ENCODE results near the gene OR10G7. TPM values are rescaled to one million over a fixed set of nuclear protein-coding genes. Genes with fewer than 3 reads are reported as not detected.

Gene OR10G7
- total and polyA plus RNA-seq, 2 donors (not counting 3 experiments of a cell fraction or from before 2014, with no cell fraction given), result not detected

- Histone ChIP-seq H3K27ac (ENCODE audit: insufficient read depth, low read depth, low read length) (no peak overlapping the region), H2AFZ (ENCODE audit: low read depth, low read length) (no peak overlapping the region), H3K9me3 (replicated peaks; ENCODE audit: control insufficient read depth, insufficient read depth, low read length) (no peaks in the 10 kb centered on the region), H3K27me3 (ENCODE audit: control insufficient read depth in 2 of 2, insufficient read depth in 2 of 2, low read length in 2 of 2) (peaks cover 7 to 14% of the 10 kb centered on the region in 2 experiments), H4K20me1 (replicated peaks; ENCODE audit: control insufficient read depth, extremely low read depth, insufficient read depth, low read length) (no peaks in the 10 kb centered on the region), H3K4me1 (ENCODE audit: control insufficient read depth, extremely low read depth, insufficient read depth, low read length) (peaks cover under 1% of the 10 kb centered on the region), H3K79me2 (ENCODE audit: control insufficient read depth, insufficient read depth, low read length) (no peaks in the 10 kb centered on the region), H3K9me1 (replicated peaks; ENCODE audit: control insufficient read depth, extremely low read depth, insufficient read depth, low read length) (no peaks in the 10 kb centered on the region), H3K4me2 (ENCODE audit: insufficient read depth, low read length) (no peak overlapping the region), H3K4me3 (replicated peaks in 1 of 3; ENCODE audit: insufficient read depth in 1 of 3, low read depth in 1 of 3, low read length in 3 of 3) (no peak overlapping the region), H3K36me3 (ENCODE audit: control insufficient read depth in 2 of 2, extremely low read depth in 1 of 2, insufficient read depth in 2 of 2, low read length in 2 of 2) (no peaks in the 10 kb centered on the region), H3K9ac (replicated peaks; ENCODE audit: extremely low read depth, insufficient read depth, low read length) (no peak overlapping the region)
- ChIA-PET POLR2A (no interaction called here), CTCF (interaction anchor here (1.3 to 2.0 kb wide), 3 partner anchors 10 to 250 kb away, joined by 3 to 21 read pairs (median 4); no protein-coding TSS in a partner anchor)
- dilution Hi-C loops (cut with MboI; ENCODE audit: extremely low pct_ligation_motif_present, low sequenced_read_pairs) (no loop called here), intact Hi-C loops (cut with micrococcal nuclease) (no loop called here)
- TF ChIP-seq POLR2AphosphoS5 (IDR thresholded peaks at IDR 0.05; ENCODE audit: insufficient read depth, low read depth, low read length), result no peak
- TF ChIP-seq GATA2 (IDR thresholded peaks at IDR 0.05; ENCODE audit: insufficient read depth, insufficient read length, low read depth, low read length), result no peak
- no peak for TF ChIP-seq FOS (IDR thresholded peaks at IDR 0.05; ENCODE audit: borderline replicate concordance, insufficient read depth, low read length)
- no peak for TF ChIP-seq CTCF (IDR thresholded peaks at IDR 0.05; ENCODE audit: extremely low read depth in 1 of 2, insufficient read depth in 1 of 2, low read depth in 1 of 2, low read length in 2 of 2)
- TF ChIP-seq MYC (IDR thresholded peaks at IDR 0.05; ENCODE audit: low read depth, low read length), result no peak
- no peak for TF ChIP-seq JUN (IDR thresholded peaks at IDR 0.05; ENCODE audit: borderline replicate concordance, insufficient read depth, insufficient read length, low read depth)
- TF ChIP-seq, protein P1, sequence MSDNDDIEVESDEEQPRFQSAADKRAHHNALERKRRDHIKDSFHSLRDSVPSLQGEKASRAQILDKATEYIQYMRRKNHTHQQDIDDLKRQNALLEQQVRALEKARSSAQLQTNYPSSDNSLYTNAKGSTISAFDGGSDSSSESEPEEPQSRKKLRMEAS (IDR thresholded peaks at IDR 0.05; ENCODE audit: insufficient read depth, insufficient read length), result no peak
- TF ChIP-seq POLR2A (IDR thresholded peaks at IDR 0.05; ENCODE audit: low read depth, low read length), result no peak
- BruUV-seq (replicated peaks), result no TSS peak
- no peak for DNase-seq (ENCODE audit: low read depth, low spot score)
- no peak for FAIRE-seq
Measured at GRCh38 chr11:124081483-124081882, 40.4 kb upstream of the OR10G7 start.

All from endothelial cell of umbilical vein (primary cell).